ENCODE results near the gene GEMIN4.

DNA sequence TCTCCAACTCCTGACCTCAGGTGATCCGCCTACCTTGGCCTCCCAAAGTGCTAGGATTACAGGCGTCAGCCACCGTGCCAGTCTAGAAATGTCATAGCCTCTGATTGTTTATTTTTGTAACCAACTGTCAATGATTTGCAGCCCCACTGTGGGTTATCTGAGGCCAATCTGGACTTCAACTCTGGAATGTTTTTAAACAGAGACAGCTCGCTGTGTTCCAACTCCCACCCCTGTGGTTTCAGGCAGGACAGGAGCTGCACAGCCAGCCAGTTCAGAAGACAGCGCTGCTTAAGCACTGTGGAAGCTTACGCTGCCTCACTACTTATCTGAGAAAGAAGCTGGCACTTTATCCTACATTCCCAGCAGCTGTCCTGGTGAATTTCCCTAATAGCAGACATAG, 49.6 kb upstream of the GEMIN4 start:
- TF ChIP-seq, protein P1, sequence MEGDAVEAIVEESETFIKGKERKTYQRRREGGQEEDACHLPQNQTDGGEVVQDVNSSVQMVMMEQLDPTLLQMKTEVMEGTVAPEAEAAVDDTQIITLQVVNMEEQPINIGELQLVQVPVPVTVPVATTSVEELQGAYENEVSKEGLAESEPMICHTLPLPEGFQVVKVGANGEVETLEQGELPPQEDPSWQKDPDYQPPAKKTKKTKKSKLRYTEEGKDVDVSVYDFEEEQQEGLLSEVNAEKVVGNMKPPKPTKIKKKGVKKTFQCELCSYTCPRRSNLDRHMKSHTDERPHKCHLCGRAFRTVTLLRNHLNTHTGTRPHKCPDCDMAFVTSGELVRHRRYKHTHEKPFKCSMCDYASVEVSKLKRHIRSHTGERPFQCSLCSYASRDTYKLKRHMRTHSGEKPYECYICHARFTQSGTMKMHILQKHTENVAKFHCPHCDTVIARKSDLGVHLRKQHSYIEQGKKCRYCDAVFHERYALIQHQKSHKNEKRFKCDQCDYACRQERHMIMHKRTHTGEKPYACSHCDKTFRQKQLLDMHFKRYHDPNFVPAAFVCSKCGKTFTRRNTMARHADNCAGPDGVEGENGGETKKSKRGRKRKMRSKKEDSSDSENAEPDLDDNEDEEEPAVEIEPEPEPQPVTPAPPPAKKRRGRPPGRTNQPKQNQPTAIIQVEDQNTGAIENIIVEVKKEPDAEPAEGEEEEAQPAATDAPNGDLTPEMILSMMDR (IDR thresholded peaks at IDR 0.05): no peak
- TF ChIP-seq POLR2AphosphoS5 (IDR thresholded peaks at IDR 0.05) (no peak), POLR2A (IDR thresholded peaks at IDR 0.05; ENCODE audit: low read depth) (no peak), EP300 (IDR thresholded peaks at IDR 0.05) (no peak)

Data from esophagus muscularis mucosa (tissue), 4 donors.